Gastrocnemius medialis (tissue), 4 donors: ENCODE measurements around the gene KLHL29. TPM values are rescaled to one million over a fixed set of nuclear protein-coding genes. Genes with fewer than 3 reads are reported as not detected.

Source experiments
- ATAC-seq, 2 donors: fragments of 150-250 bp; one replicate each; pipeline ENCODE4 v1.9.1; 2016
- DNase-seq, 2 donors: peaks; one replicate each; pipeline ENCODE4 v3.0.0-alpha.2; 2019
- H3K27ac ChIP-seq, 4 donors: fragments of 200-600 bp; sonication (generic); 1 replicate in 1 of 4; 2 replicates in 3 of 4; pipeline ENCODE4 v1.5.1; 2016 to 2018; ENCODE audit warnings: mild to moderate bottlenecking in 2 of 4, moderate library complexity in 1 of 4
- H3K27me3 ChIP-seq, 3 donors: fragments of 200-600 bp; sonication (generic) in 2 of 3; 1 replicate in 1 of 3; 2 replicates in 2 of 3; pipeline versions ENCODE4 v1.5.1 to v1.6.0; 2016 to 2019; ENCODE audit warnings: mild to moderate bottlenecking in 1 of 3, moderate library complexity in 1 of 3
- H3K36me3 ChIP-seq, 2 donors: fragments of 200-600 bp; sonication (generic) in 1 of 2; one replicate each; pipeline ENCODE4 v1.5.1; 2017 to 2018
- H3K4me1 ChIP-seq, 2 donors: fragments of 200-600 bp; sonication (generic) in 1 of 2; one replicate each; pipeline ENCODE4 v1.5.1; 2016 to 2017; ENCODE audit warnings: mild to moderate bottlenecking in 2 of 2
- H3K4me3 ChIP-seq, 4 donors: fragments of 200-600 bp; sonication (generic) in 3 of 4; 1 replicate in 1 of 4; 2 replicates in 3 of 4; pipeline ENCODE4 v1.5.1; 2016 to 2019; ENCODE audit warnings: mild to moderate bottlenecking in 2 of 4
- H3K9me3 ChIP-seq, 3 donors: fragments of 200-600 bp; sonication (generic) in 2 of 3; 1 replicate in 1 of 3; 2 replicates in 2 of 3; pipeline ENCODE4 v1.5.1; 2016 to 2019
- CTCF ChIP-seq, 5 experiments: fragments of 450-650 bp in 3 of 5; fragments of 200-600 bp in 2 of 5; sonication (generic) in 2 of 5; IDR thresholded peaks in 4 of 5; conservative IDR thresholded peaks in 1 of 5; 1 replicate in 4 of 5; 2 replicates in 1 of 5; pipeline ENCODE4 v1.5.1; 2016 to 2019; ENCODE audit warnings: antibody characterized with exemption in 5 of 5, mild to moderate bottlenecking in 3 of 5, moderate library complexity in 3 of 5
- POLR2A ChIP-seq, 2 donors: fragments of 450-650 bp; IDR thresholded peaks; one replicate each; pipeline ENCODE4 v1.6.1; 2017; ENCODE audit warnings: antibody characterized with exemption in 2 of 2, mild to moderate bottlenecking in 2 of 2, moderate library complexity in 2 of 2
- in situ Hi-C, 4 donors: fragments of 200-750 bp; cut with MboI; loops; one replicate each; pipeline versions ENCODE4 v1.15.0 to v1.8.0; 2017; ENCODE audit warnings: low sequenced_read_pairs in 4 of 4
- intact Hi-C: fragments of 100-400 bp; cut with DNase I; formaldehyde crosslinking; loops from one replicate; pipeline ENCODE4 v1.15.1; 2023; ENCODE audit warnings: low total_unique reads
- total RNA-seq, 4 donors: library from RNA; depleted of rRNA; stranded (reverse); fragments of >200 nt; gene quantifications; one replicate each; pipeline versions ENCODE4 v1.1.0 to v1.2.3, GENCODE V29; 2016

The KLHL29 gene
- total RNA-seq, 4 donors from 2014 or later: 4.3 to 24.9 (median 8.7) TPM

DNA sequence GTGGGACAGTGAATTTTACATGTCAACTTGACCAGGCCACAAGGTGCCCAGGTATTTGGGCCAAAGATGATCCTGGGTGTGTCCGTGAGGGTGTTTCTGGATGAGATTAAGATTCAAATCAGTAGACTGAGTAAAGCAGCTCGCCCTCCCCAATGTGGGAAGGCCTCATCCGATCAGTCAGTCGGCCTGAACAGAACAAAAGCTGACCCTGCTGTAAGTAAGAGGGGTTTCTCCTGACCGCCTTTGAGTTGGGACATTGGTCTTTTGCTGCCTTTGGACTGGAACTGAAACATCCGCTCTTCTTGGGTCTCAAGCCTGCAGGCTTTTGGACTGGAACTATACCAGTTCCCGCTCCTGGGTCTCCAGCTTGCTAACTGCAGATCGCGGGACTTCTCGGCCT is 233.3 kb downstream of the KLHL29 start:
- in situ Hi-C loops: no loop called here

DNA sequence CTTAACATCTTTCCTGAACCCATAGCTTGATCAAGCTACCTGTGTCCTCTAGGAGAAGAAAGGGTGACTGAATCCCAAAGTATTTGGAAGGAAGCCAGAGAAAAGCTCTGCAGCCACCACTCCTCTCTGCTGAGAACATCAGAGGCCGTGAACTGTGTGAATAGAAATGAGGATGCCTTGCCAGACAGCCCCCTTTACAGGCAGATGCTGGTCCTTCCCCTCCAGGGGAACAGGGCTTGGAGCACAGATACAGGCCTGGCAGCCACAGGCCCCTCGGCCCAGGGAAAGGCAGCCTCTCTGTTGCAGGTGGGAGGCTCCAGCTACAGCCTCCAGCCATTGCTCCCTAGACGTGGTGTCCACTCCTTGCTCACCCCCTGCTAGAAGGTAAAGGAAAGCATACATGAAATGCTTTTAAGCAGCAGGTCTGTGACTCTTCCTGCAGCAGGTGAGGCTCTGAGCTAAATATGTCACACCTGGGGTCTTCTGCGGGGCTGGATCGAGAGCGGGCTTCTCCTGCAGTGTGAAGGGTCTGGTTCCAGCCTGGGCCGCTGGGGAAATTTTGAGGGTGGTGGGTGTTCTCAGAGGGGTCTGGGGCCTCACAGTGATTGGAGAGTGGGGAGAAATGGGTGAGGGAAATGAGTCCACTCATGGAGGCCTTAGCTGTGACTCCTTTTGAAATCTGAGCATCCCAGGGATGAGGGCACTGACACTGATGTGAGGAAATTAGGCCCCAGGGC is 234.0 kb downstream of the KLHL29 start:
- in situ Hi-C loops (no loop called here), intact Hi-C loops (loop anchor here (5.0 kb wide), 1 partner anchor 237 kb away; no protein-coding TSS in a partner anchor)
- Histone ChIP-seq H3K27me3 (no peaks in the 10 kb centered on the region), H3K27ac (peak overlapping the region in 3 of 4 donors; percentile 6 to 76 (median 62)), H3K9me3 (no peaks in the 10 kb centered on the region), H3K36me3 (no peaks in the 10 kb centered on the region), H3K4me3 (no peak overlapping the region), H3K4me1 (peaks cover 19 to 23% of the 10 kb centered on the region in 2 donors)
- DNase-seq (no peak), ATAC-seq (no peak)
- TF ChIP-seq CTCF (IDR thresholded peaks at IDR 0.05 in 4 of 5, conservative IDR thresholded peaks at IDR 0.05 in 1 of 5) (no peak), POLR2A (IDR thresholded peaks at IDR 0.05) (no peak)

More for the DNA sequence above, 233.3 kb downstream of the KLHL29 start:
- H3K9me3 ChIP-seq: no peaks in the 10 kb centered on the region
- no peak for ATAC-seq
- no peak overlapping the region for H3K4me3 ChIP-seq
- peak overlapping the region; percentile 61 to 76 (median 67) for H3K27ac ChIP-seq
- peaks cover 19 to 23% of the 10 kb centered on the region in 2 donors for H3K4me1 ChIP-seq
- intact Hi-C loops: loop anchor here (5.0 kb wide), 1 partner anchor 236 kb away; no protein-coding TSS in a partner anchor
- no peak for TF ChIP-seq CTCF (IDR thresholded peaks at IDR 0.05 in 4 of 5, conservative IDR thresholded peaks at IDR 0.05 in 1 of 5)
- no peak for TF ChIP-seq POLR2A (IDR thresholded peaks at IDR 0.05)
- no peaks in the 10 kb centered on the region for H3K27me3 ChIP-seq
- no peak for DNase-seq
- H3K36me3 ChIP-seq: no peaks in the 10 kb centered on the region

GRCh38 chr2:23619941-23620340 is 235.0 kb downstream of the KLHL29 start:
- Histone ChIP-seq H3K27me3 (no peaks in the 10 kb centered on the region), H3K4me1 (peaks cover 25% of the 10 kb centered on the region in 2 donors), H3K27ac (peak overlapping the region in 1 of 4 donors; percentile 76), H3K36me3 (no peaks in the 10 kb centered on the region), H3K9me3 (no peaks in the 10 kb centered on the region), H3K4me3 (no peak overlapping the region)
- DNase-seq: no peak
- intact Hi-C loops: loop anchor here (5.0 kb wide), 1 partner anchor 238 kb away; no protein-coding TSS in a partner anchor
- ATAC-seq: no peak
- in situ Hi-C loops: no loop called here
- TF ChIP-seq CTCF (IDR thresholded peaks at IDR 0.05 in 4 of 5, conservative IDR thresholded peaks at IDR 0.05 in 1 of 5): no peak
- no peak for TF ChIP-seq POLR2A (IDR thresholded peaks at IDR 0.05)

- no peaks in the 10 kb centered on the region for H3K27me3 ChIP-seq
- intact Hi-C loops: no loop called here
- no peaks in the 10 kb centered on the region for H3K9me3 ChIP-seq
- ATAC-seq: no peak
- DNase-seq: no peak
- peaks cover 29% of the 10 kb centered on the region in 2 donors for H3K4me1 ChIP-seq
- peak overlapping the region in 2 of 4 donors; percentile 7 to 76 for H3K27ac ChIP-seq
- H3K36me3 ChIP-seq: no peaks in the 10 kb centered on the region
- no peak overlapping the region for H3K4me3 ChIP-seq
- in situ Hi-C loops: no loop called here
- no peak for TF ChIP-seq POLR2A (IDR thresholded peaks at IDR 0.05)
- TF ChIP-seq CTCF (IDR thresholded peaks at IDR 0.05 in 4 of 5, conservative IDR thresholded peaks at IDR 0.05 in 1 of 5): no peak
Observed at GRCh38 chr2:23620841-23621341, 235.9 kb downstream of the KLHL29 start.
